IMR-90 (cell line): Measurements from ENCODE around the gene STATH. TPM values are rescaled to one million over a fixed set of nuclear protein-coding genes. Genes with fewer than 3 reads are reported as not detected.

Experiments used
- ATAC-seq: fragments of 200-7000 bp; cut with Tn5 transposase; 2 replicates; pipeline ENCODE4 v1.9.1; 2020; ENCODE audit warnings: low read depth, mild to moderate bottlenecking, moderate library complexity
- BruUV-seq: library from RNA; stranded (reverse); fragments of 400-500 nt; replicated peaks from 2 replicates; lab custom pipeline; 2021; lab: Mats Ljungman, UMichigan
- CTCF ChIA-PET: fragments of 300-600 bp; formaldehyde crosslinking; extraction: SDS; loops from one replicate; lab custom pipeline; 2021; ENCODE audit warnings: antibody characterized with exemption; lab: Yijun Ruan, JAX
- POLR2A ChIA-PET: fragments of 300-600 bp; sonication (Branson Sonifier 250); formaldehyde crosslinking; loops from one replicate; lab custom pipeline; 2022; ENCODE audit warnings: antibody characterized with exemption; ENCODE audit not compliant: unreplicated experiment; lab: Charles Lee
- DNase-seq: peaks from one replicate; pipeline ENCODE4 v3.0.0; 2013
- H2AFZ ChIP-seq: replicated peaks from 2 replicates; pipeline ENCODE3; 2013; ENCODE audit warnings: low read length, mild to moderate bottlenecking; ENCODE audit not compliant: poor library complexity
- H2AK5ac ChIP-seq: 2 replicates; pipeline ENCODE4 v1.6.1; 2013; ENCODE audit warnings: low read depth, low read length, inconsistent platforms
- H2AK9ac ChIP-seq: replicated peaks from 2 replicates; pipeline ENCODE3; 2013; ENCODE audit warnings: mild to moderate bottlenecking, low read depth, low read length, moderate library complexity; ENCODE audit not compliant: poor library complexity
- H2BK120ac ChIP-seq: 2 replicates; pipeline ENCODE4 v1.6.1; 2013; ENCODE audit warnings: low read depth, low read length, inconsistent platforms
- H2BK15ac ChIP-seq: 3 replicates; pipeline ENCODE4 v1.6.1; 2013; ENCODE audit warnings: low read depth, low read length, inconsistent platforms
- H2BK20ac ChIP-seq: 2 replicates; pipeline ENCODE4 v1.6.1; 2013; ENCODE audit warnings: low read depth, mild to moderate bottlenecking, inconsistent platforms, low read length, moderate library complexity
- H2BK5ac ChIP-seq: 2 replicates; pipeline ENCODE4 v1.6.1; 2013; ENCODE audit warnings: mild to moderate bottlenecking, low read depth, low read length, inconsistent platforms; ENCODE audit not compliant: poor library complexity, severe bottlenecking
- H3K14ac ChIP-seq: replicated peaks from 2 replicates; pipeline ENCODE4 v1.6.1; 2013; ENCODE audit warnings: low read depth, low read length, inconsistent platforms
- H3K18ac ChIP-seq: 2 replicates; pipeline ENCODE4 v1.6.1; 2013; ENCODE audit warnings: low read depth, low read length, control low read depth
- H3K23ac ChIP-seq: 2 replicates; pipeline ENCODE4 v1.6.1; 2013; ENCODE audit warnings: low read depth, low read length, inconsistent platforms
- H3K27ac ChIP-seq: 2 replicates; pipeline ENCODE4 v1.5.1; 2013; ENCODE audit warnings: mild to moderate bottlenecking, control low read depth, low read length; ENCODE audit not compliant: insufficient read depth
- H3K27me3 ChIP-seq: 2 replicates; pipeline ENCODE4 v1.6.1; 2013; ENCODE audit warnings: low read length; ENCODE audit not compliant: control insufficient read depth, insufficient read depth
- H3K36me3 ChIP-seq: 2 replicates; pipeline ENCODE4 v1.6.1; 2013; ENCODE audit warnings: low read length, mixed read lengths; ENCODE audit not compliant: control insufficient read depth, insufficient read depth
- H3K4ac ChIP-seq: 2 replicates; pipeline ENCODE4 v1.6.1; 2013; ENCODE audit warnings: low read depth, low read length, inconsistent platforms
- H3K4me1 ChIP-seq: 2 replicates; pipeline ENCODE4 v1.6.1; 2013; ENCODE audit warnings: low read length, mixed read lengths; ENCODE audit not compliant: control insufficient read depth, insufficient read depth
- H3K4me2 ChIP-seq: 2 replicates; pipeline ENCODE4 v1.6.1; 2013; ENCODE audit warnings: low read depth, mild to moderate bottlenecking, control low read depth, low read length, moderate library complexity
- H3K4me3 ChIP-seq: 2 replicates; pipeline ENCODE4 v1.5.1; 2013; ENCODE audit warnings: low read depth, mild to moderate bottlenecking, control low read depth, low read length, moderate library complexity; ENCODE audit not compliant: insufficient read depth
- H3K56ac ChIP-seq: 2 replicates; pipeline ENCODE4 v1.6.1; 2013; ENCODE audit warnings: low read length, inconsistent platforms; ENCODE audit not compliant: insufficient read depth; ENCODE audit errors: extremely low read depth
- H3K79me1 ChIP-seq, 2 experiments: 2 replicates each; pipeline ENCODE4 v1.6.1; 2013; ENCODE audit warnings: low read length in 2 of 2, inconsistent platforms in 1 of 2, low read depth in 1 of 2
- H3K9ac ChIP-seq: 2 replicates; pipeline ENCODE4 v1.6.1; 2013; ENCODE audit warnings: low read depth, low read length, control low read depth
- H3K9me1 ChIP-seq: 2 replicates; pipeline ENCODE4 v1.6.1; 2013; ENCODE audit warnings: low read length, inconsistent platforms; ENCODE audit not compliant: insufficient read depth
- H3K9me3 ChIP-seq: 2 replicates; pipeline ENCODE4 v1.6.1; 2013; ENCODE audit warnings: low read length; ENCODE audit not compliant: control insufficient read depth, insufficient read depth
- H4K20me1 ChIP-seq: 2 replicates; pipeline ENCODE4 v1.6.1; 2013; ENCODE audit warnings: low read length, inconsistent platforms; ENCODE audit not compliant: insufficient read depth
- H4K5ac ChIP-seq: 2 replicates; pipeline ENCODE4 v1.6.1; 2013; ENCODE audit warnings: mild to moderate bottlenecking, low read depth, low read length, control low read depth
- H4K8ac ChIP-seq, 2 experiments: 2 replicates each; pipeline ENCODE4 v1.6.1; 2013; ENCODE audit warnings: low read depth in 2 of 2, low read length in 2 of 2, control low read depth in 1 of 2, inconsistent platforms in 1 of 2
- H4K91ac ChIP-seq: 2 replicates; pipeline ENCODE4 v1.6.1; 2013; ENCODE audit warnings: low read depth, low read length, inconsistent platforms; ENCODE audit not compliant: insufficient read depth
- BHLHE40 ChIP-seq: fragments of 150-350 bp; IDR thresholded peaks from 2 replicates; pipeline ENCODE4 v1.6.1; 2016; ENCODE audit warnings: mild to moderate bottlenecking, low read depth, low read length
- CEBPB ChIP-seq: IDR thresholded peaks from 2 replicates; pipeline ENCODE4 v1.6.1; 2012; ENCODE audit warnings: low read depth, low read length, improper control_type of control experiment
- CHD1 ChIP-seq: IDR thresholded peaks from 2 replicates; pipeline ENCODE4 v1.6.1; 2012; ENCODE audit warnings: low read depth, low read length, improper control_type of control experiment
- CTCF ChIP-seq: conservative IDR thresholded peaks from 2 replicates; pipeline ENCODE4 v1.5.1; 2012; ENCODE audit warnings: mild to moderate bottlenecking, low read depth, low read length, improper control_type of control experiment
- ELK1 ChIP-seq: fragments of 150-350 bp; IDR thresholded peaks from 2 replicates; pipeline ENCODE4 v1.6.1; 2016; ENCODE audit warnings: low read depth, mild to moderate bottlenecking, low read length, moderate library complexity, borderline replicate concordance
- FOS ChIP-seq: fragments of 150-350 bp; IDR thresholded peaks from 2 replicates; pipeline ENCODE4 v1.6.1; 2016; ENCODE audit warnings: low read depth, low read length
- MAFK ChIP-seq: IDR thresholded peaks from 2 replicates; pipeline ENCODE4 v1.6.1; 2012; ENCODE audit warnings: low read depth, low read length, improper control_type of control experiment
- MAZ ChIP-seq: IDR thresholded peaks from 2 replicates; pipeline ENCODE4 v1.6.1; 2012; ENCODE audit warnings: low read depth, mild to moderate bottlenecking, low read length, improper control_type of control experiment, moderate library complexity, borderline replicate concordance
- MXI1 ChIP-seq: IDR thresholded peaks from 2 replicates; pipeline ENCODE4 v1.6.1; 2012; ENCODE audit warnings: low read depth, mild to moderate bottlenecking, low read length, moderate library complexity, borderline replicate concordance
- NFE2L2 ChIP-seq: fragments of 150-350 bp; IDR thresholded peaks from 2 replicates; pipeline ENCODE4 v1.6.1; 2016; ENCODE audit warnings: low read depth, mild to moderate bottlenecking, low read length
- POLR2A ChIP-seq: IDR thresholded peaks from 2 replicates; pipeline ENCODE4 v1.6.1; 2012; ENCODE audit warnings: mild to moderate bottlenecking, low read depth, low read length
- RAD21 ChIP-seq: IDR thresholded peaks from 2 replicates; pipeline ENCODE4 v1.6.1; 2012; ENCODE audit warnings: low read length, improper control_type of control experiment
- RCOR1 ChIP-seq: IDR thresholded peaks from 2 replicates; pipeline ENCODE4 v1.6.1; 2012; ENCODE audit warnings: mild to moderate bottlenecking, low read length, improper control_type of control experiment; ENCODE audit not compliant: insufficient replicate concordance
- RFX5 ChIP-seq: IDR thresholded peaks from 2 replicates; pipeline ENCODE4 v1.8.0; 2012; ENCODE audit warnings: low read depth, mild to moderate bottlenecking, low read length, moderate library complexity
- SMC3 ChIP-seq: fragments of 150-350 bp; IDR thresholded peaks from 2 replicates; pipeline ENCODE4 v1.6.1; 2016; ENCODE audit warnings: low read depth, mild to moderate bottlenecking, antibody characterized with exemption, low read length, moderate library complexity
- USF2 ChIP-seq: fragments of 150-350 bp; IDR thresholded peaks from 2 replicates; pipeline ENCODE4 v1.6.1; 2017; ENCODE audit warnings: mild to moderate bottlenecking, antibody characterized with exemption, low read length, low read depth
- dilution Hi-C: fragments of 300-500 bp; cut with HindIII; formaldehyde crosslinking; loops from one replicate; pipeline ENCODE4 v1.14.3; 2018; ENCODE audit warnings: low sequenced_read_pairs; ENCODE audit not compliant: unreplicated experiment
- in situ Hi-C: fragments of 300-500 bp; cut with MboI; formaldehyde crosslinking; loops from 3 replicates; pipeline ENCODE4 v1.14.3; 2019; ENCODE audit warnings: low sequenced_read_pairs, inconsistent platforms, mixed read lengths
- intact Hi-C: fragments of 100-400 bp; cut with micrococcal nuclease; formaldehyde crosslinking; loops from 2 replicates; pipeline ENCODE4 v1.10.0; 2022
- polyA plus RNA-seq, 3 experiments: library from polyadenylated mRNA; depleted of rRNA; stranded (reverse); fragments of >200 nt; gene quantifications; 2 replicates each; pipeline ENCODE4 v1.2.3, GENCODE V29; 2012; ENCODE audit warnings: low replicate concordance in 1 of 3
- total RNA-seq: library from RNA; depleted of rRNA; stranded (reverse); fragments of >200 nt; gene quantifications from 2 replicates; pipeline ENCODE4 v1.2.3, GENCODE V29; 2012

The STATH gene
- total and polyA plus RNA-seq, 2 of the 4 experiments (the other 2 are of a cell fraction), result not detected

- no peaks in the 10 kb centered on the region for H4K20me1 ChIP-seq
- no peak overlapping the region for H3K4me3 ChIP-seq
- intact Hi-C loops, result no loop called here
- ChIA-PET CTCF (no interaction called here), POLR2A (no interaction called here)
- H2AFZ ChIP-seq, result no peak overlapping the region
- DNase-seq (no peak), ATAC-seq (no peak; the same call in 1 of the 2 replicates)
- H3K27me3 ChIP-seq, result no peaks in the 10 kb centered on the region
- BruUV-seq, result no TSS peak
- no peaks in the 10 kb centered on the region for H3K36me3 ChIP-seq
- no peak overlapping the region for H4K8ac ChIP-seq
- no peak overlapping the region for H3K56ac ChIP-seq
- H2AK9ac ChIP-seq, result no peak overlapping the region
- H3K4ac ChIP-seq, result no peak overlapping the region
- no peak overlapping the region for H3K27ac ChIP-seq
- dilution Hi-C loops, result no loop called here
- TF ChIP-seq POLR2A (no peak), RCOR1 (no peak), SMC3 (no peak), MAFK (no peak), ELK1 (no peak), BHLHE40 (no peak), NFE2L2 (no peak), CEBPB (no peak), CTCF (no peak), MAZ (no peak), RAD21 (no peak), CHD1 (no peak), RFX5 (no peak), FOS (no peak), USF2 (no peak), MXI1 (no peak)
- H2BK5ac ChIP-seq, result no peak overlapping the region
- H3K4me2 ChIP-seq, result no peak overlapping the region
- H2BK20ac ChIP-seq, result no peak overlapping the region
- no peak overlapping the region for H2AK5ac ChIP-seq
- no peak overlapping the region for H2BK120ac ChIP-seq
- H4K5ac ChIP-seq, result no peak overlapping the region
- no peak overlapping the region for H3K18ac ChIP-seq
- no peak overlapping the region for H3K23ac ChIP-seq
- H4K91ac ChIP-seq, result no peak overlapping the region
- H3K4me1 ChIP-seq, result no peaks in the 10 kb centered on the region
- H2BK15ac ChIP-seq, result no peak overlapping the region
- no peaks in the 10 kb centered on the region for H3K79me1 ChIP-seq
- no peaks in the 10 kb centered on the region for H3K9me3 ChIP-seq
- in situ Hi-C loops, result no loop called here
- H3K9ac ChIP-seq, result no peak overlapping the region
- no peaks in the 10 kb centered on the region for H3K9me1 ChIP-seq
- no peak overlapping the region for H3K14ac ChIP-seq
Measured at GRCh38 chr4:69977582-69977981, 18.2 kb upstream of the STATH start.
